SK-N-SH (cell line): ENCODE measurements around the gene FKBP7. TPM values are rescaled to one million over a fixed set of nuclear protein-coding genes. Genes with fewer than 3 reads are reported as not detected.

ENCODE experiments used
- CTCF ChIA-PET: fragments of 300-600, 350-600 bp; formaldehyde crosslinking; extraction: SDS; loops from one replicate; lab custom pipeline; 2021; lab: Yijun Ruan, JAX
- POLR2A ChIA-PET: fragments of 350-600 bp; sonication (Branson Sonifier 250); formaldehyde crosslinking; extraction: SDS; loops from one replicate; lab custom pipeline; 2020; ENCODE audit warnings: antibody characterized with exemption, inconsistent platforms; lab: Yijun Ruan, JAX
- DNase-seq: peaks from one replicate; pipeline ENCODE4 v3.0.0; 2012
- H2AFZ ChIP-seq: fragments of 200-600 bp; sonication (generic); 2 replicates; pipeline ENCODE4 v1.8.1; 2016; ENCODE audit warnings: antibody characterized with exemption, mild to moderate bottlenecking, low read depth
- H3F3A ChIP-seq: fragments of 200-600 bp; sonication (generic); replicated peaks from 2 replicates; pipeline ENCODE3; 2016; ENCODE audit warnings: antibody characterized with exemption, mild to moderate bottlenecking; ENCODE audit not compliant: insufficient read depth
- H3K27ac ChIP-seq, 2 experiments: fragments of 200-500 bp in 1 of 2; fragments of 200-600 bp in 1 of 2; sonication (Bioruptor generic) in 1 of 2; sonication (generic), shearing (Covaris generic) in 1 of 2; 2 replicates each; pipeline versions ENCODE4 v1.5.1 to v1.6.1; 2014 to 2016; ENCODE audit warnings: low read depth in 2 of 2, inconsistent platforms in 1 of 2, low read length in 1 of 2, mild to moderate bottlenecking in 1 of 2, mixed read lengths in 1 of 2
- H3K27me3 ChIP-seq: fragments of 200-600 bp; sonication (generic), shearing (Covaris generic); 2 replicates; pipeline ENCODE4 v1.6.1; 2016; ENCODE audit warnings: mixed run types; ENCODE audit not compliant: insufficient read depth
- H3K36me3 ChIP-seq, 2 experiments: fragments of 200-500 bp in 1 of 2; fragments of 200-600 bp in 1 of 2; sonication (Bioruptor generic) in 1 of 2; sonication (generic) in 1 of 2; replicated peaks in 1 of 2; 2 replicates each; pipeline versions ENCODE3 to v1.5.1; 2014 to 2016; ENCODE audit warnings: low read length in 1 of 2, mild to moderate bottlenecking in 1 of 2; ENCODE audit not compliant: insufficient read depth in 2 of 2, control insufficient read depth in 1 of 2
- H3K4me1 ChIP-seq, 2 experiments: fragments of 200-500 bp in 1 of 2; fragments of 200-600 bp in 1 of 2; sonication (Bioruptor generic) in 1 of 2; sonication (generic), shearing (Covaris generic) in 1 of 2; 2 replicates each; pipeline versions ENCODE4 v1.5.1 to v1.6.1; 2014 to 2016; ENCODE audit warnings: low read depth in 1 of 2, low read length in 1 of 2, mixed run types in 1 of 2; ENCODE audit not compliant: insufficient read depth in 2 of 2, control insufficient read depth in 1 of 2
- H3K4me2 ChIP-seq: fragments of 200-600 bp; sonication (generic), shearing (Covaris generic); 2 replicates; pipeline ENCODE4 v1.6.1; 2017; ENCODE audit warnings: mixed run types
- H3K4me3 ChIP-seq, 2 experiments: fragments of 200-500 bp in 1 of 2; fragments of 200-600 bp in 1 of 2; sonication (Bioruptor generic) in 1 of 2; sonication (generic), shearing (Covaris generic) in 1 of 2; 2 replicates each; pipeline versions ENCODE4 v1.5.1 to v1.8.1; 2014 to 2016; ENCODE audit warnings: low read depth in 2 of 2, inconsistent platforms in 1 of 2, low read length in 1 of 2, mild to moderate bottlenecking in 1 of 2, mixed read lengths in 1 of 2, moderate library complexity in 1 of 2
- H3K79me2 ChIP-seq: fragments of 200-600 bp; sonication (generic); 2 replicates; pipeline ENCODE4 v1.8.1; 2017; ENCODE audit warnings: mild to moderate bottlenecking; ENCODE audit not compliant: insufficient read depth
- H3K9ac ChIP-seq: fragments of 200-600 bp; sonication (generic); 2 replicates; pipeline ENCODE4 v1.6.1; 2017; ENCODE audit warnings: mixed run types
- H3K9me2 ChIP-seq: fragments of 200-600 bp; sonication (generic); 2 replicates; pipeline ENCODE4 v1.6.1; 2017; ENCODE audit warnings: mixed run types
- H3K9me3 ChIP-seq: fragments of 200-600 bp; sonication (generic); 2 replicates; pipeline ENCODE4 v1.6.1; 2017; ENCODE audit warnings: mixed run types, mild to moderate bottlenecking, moderate library complexity
- H4K20me1 ChIP-seq: fragments of 200-600 bp; sonication (generic); 2 replicates; pipeline ENCODE4 v1.6.1; 2017; ENCODE audit warnings: mild to moderate bottlenecking, mixed run types; ENCODE audit not compliant: insufficient read depth
- CHD2 ChIP-seq: fragments of 150-350 bp; IDR thresholded peaks from 2 replicates; pipeline ENCODE4 v1.6.1; 2018; ENCODE audit warnings: low read length; ENCODE audit not compliant: partially characterized antibody
- FOXJ3 ChIP-seq: sonication (generic); formaldehyde crosslinking; IDR thresholded peaks from 2 replicates; pipeline ENCODE4 v1.5.1; 2020; ENCODE audit warnings: mild to moderate bottlenecking, missing genetic modification reagents
- GABPA ChIP-seq: IDR thresholded peaks from 2 replicates; pipeline ENCODE4 v1.4.0; 2012; ENCODE audit warnings: low read depth, mild to moderate bottlenecking
- GATA2 ChIP-seq: sonication (generic); formaldehyde crosslinking; IDR thresholded peaks from 2 replicates; pipeline ENCODE4 v1.5.0; 2020; ENCODE audit warnings: mild to moderate bottlenecking, missing genetic modification reagents
- IRF3 ChIP-seq: fragments of 150-350 bp; IDR thresholded peaks from 2 replicates; pipeline ENCODE4 v1.6.1; 2016; ENCODE audit warnings: mild to moderate bottlenecking, low read depth, low read length
- JUND ChIP-seq: IDR thresholded peaks from 2 replicates; pipeline ENCODE4 v1.4.0; 2012
- MEF2A ChIP-seq: IDR thresholded peaks from 2 replicates; pipeline ENCODE4 v1.4.0; 2012; ENCODE audit warnings: low read depth, borderline replicate concordance
- PBX3 ChIP-seq: IDR thresholded peaks from 2 replicates; pipeline ENCODE4; 2012
- RCOR1 ChIP-seq: fragments of 150-350 bp; IDR thresholded peaks from 2 replicates; pipeline ENCODE4 v1.6.1; 2017; ENCODE audit warnings: antibody characterized with exemption, low read length
- RFX5 ChIP-seq: IDR thresholded peaks from 2 replicates; pipeline ENCODE4 v1.6.1; 2012; ENCODE audit warnings: mild to moderate bottlenecking, improper control_type of control experiment, low read length
- RXRA ChIP-seq: IDR thresholded peaks from 2 replicates; pipeline ENCODE4 v1.4.0; 2012; ENCODE audit warnings: low read depth, mild to moderate bottlenecking, borderline replicate concordance
- SMC3 ChIP-seq: IDR thresholded peaks from 2 replicates; pipeline ENCODE4 v1.6.1; 2012; ENCODE audit warnings: low read depth, low read length, improper control_type of control experiment
- TEAD4 ChIP-seq: IDR thresholded peaks from 2 replicates; pipeline ENCODE4 v1.4.0; 2012; ENCODE audit warnings: mild to moderate bottlenecking, borderline replicate concordance; ENCODE audit not compliant: insufficient read depth
- YY1 ChIP-seq: IDR thresholded peaks from 2 replicates; pipeline ENCODE4 v1.4.0; 2012; ENCODE audit warnings: low read depth, mild to moderate bottlenecking
- ZBTB33 ChIP-seq: IDR thresholded peaks from 2 replicates; pipeline ENCODE4 v1.4.0; 2012; ENCODE audit warnings: low read depth, borderline replicate concordance
- WGBS: methylation state at CpG from one replicate; pipeline ENCODE4 v1.1.6; 2017; ENCODE audit warnings: low lambda C conversion rate; 5-methylcytosine and 5-hydroxymethylcytosine counted together
- polyA plus RNA-seq, 3 experiments: library from polyadenylated mRNA; depleted of rRNA; stranded (reverse); fragments of >200 nt; gene quantifications; 2 replicates each; pipeline ENCODE4 v1.2.3, GENCODE V29; 2012

FKBP7 gene
- polyA plus RNA-seq, 1 of the 3 experiments (the other 2 are of a cell fraction) = 35.6 TPM

GRCh38 chr2:178491612-178492011, 13.2 kb upstream of the FKBP7 start:
- Histone ChIP-seq H2AFZ (no peak overlapping the region), H3K9ac (no peak overlapping the region), H3K79me2 (peaks cover 42% of the 10 kb centered on the region; the same call in 1 of the 2 replicates), H4K20me1 (peaks cover 3% of the 10 kb centered on the region; the same call in 1 of the 2 replicates), H3K27ac (no peak overlapping the region), H3K36me3 (peaks cover 63 to 64% of the 10 kb centered on the region in 2 experiments)
- WGBS = 98% methylated on average over 6 of the region's 6 CpGs
- TF ChIP-seq RXRA = no peak
- TF ChIP-seq RCOR1 = no peak
- no peak for TF ChIP-seq IRF3
- no peak for TF ChIP-seq FOXJ3 (CRISPR knock-in tag)
- no peak for TF ChIP-seq GABPA
- TF ChIP-seq SMC3 = no peak
- TF ChIP-seq GATA2 (CRISPR knock-in tag) = no peak
- TF ChIP-seq ZBTB33 = no peak
- TF ChIP-seq, all 33 proteins: peak for 0
- H3K4me2 ChIP-seq = no peak overlapping the region
- H3K4me3 ChIP-seq = no peak overlapping the region
- ChIA-PET POLR2A (no interaction called here), CTCF (interaction anchor here (1.1 kb wide), 1 partner anchor 32 kb away, joined by 3 read pairs; no protein-coding TSS in a partner anchor)
- no peaks in the 10 kb centered on the region for H3K9me2 ChIP-seq
- no peaks in the 10 kb centered on the region for H3K27me3 ChIP-seq
- H3K4me1 ChIP-seq = no peaks in the 10 kb centered on the region
- no peaks in the 10 kb centered on the region for H3F3A ChIP-seq
- DNase-seq = no peak
- no peaks in the 10 kb centered on the region for H3K9me3 ChIP-seq

- H4K20me1 ChIP-seq = peaks cover 49% of the 10 kb centered on the region
- H3K27ac ChIP-seq = no peak overlapping the region
- no peaks in the 10 kb centered on the region for H3K27me3 ChIP-seq
- 70% methylated on average over 3 of the region's 3 CpGs for WGBS
- H3K4me3 ChIP-seq = no peak overlapping the region
- CTCF ChIA-PET = no interaction called here
- no peak overlapping the region for H3K9ac ChIP-seq
- H3K4me1 ChIP-seq = peaks cover 10 to 15% of the 10 kb centered on the region in 2 experiments; a peak in 3 of 4 replicates
- TF ChIP-seq TEAD4 (no peak), JUND (no peak), MEF2A (no peak), PBX3 (no peak), CHD2 (no peak), RXRA (no peak), YY1 (no peak), RFX5 (no peak), GATA2 (CRISPR knock-in tag) (no peak)
- peaks cover 16 to 18% of the 10 kb centered on the region in 2 experiments for H3K36me3 ChIP-seq
- H3K79me2 ChIP-seq = peaks cover 96% of the 10 kb centered on the region
- H3K9me2 ChIP-seq = no peaks in the 10 kb centered on the region
- H3F3A ChIP-seq = peaks cover 4% of the 10 kb centered on the region
- no peak overlapping the region for H2AFZ ChIP-seq
- no peak for DNase-seq
- POLR2A ChIA-PET = no interaction called here
- H3K9me3 ChIP-seq = no peaks in the 10 kb centered on the region
- no peak overlapping the region for H3K4me2 ChIP-seq
Observed at GRCh38 chr2:178485356-178485755, 7.0 kb upstream of the FKBP7 start.
